ENCODE results near the gene NT5C3A.
A peak's percentile ranks its signal among the peaks of the same experiment; 100 is the strongest.

The NT5C3A gene

DNA sequence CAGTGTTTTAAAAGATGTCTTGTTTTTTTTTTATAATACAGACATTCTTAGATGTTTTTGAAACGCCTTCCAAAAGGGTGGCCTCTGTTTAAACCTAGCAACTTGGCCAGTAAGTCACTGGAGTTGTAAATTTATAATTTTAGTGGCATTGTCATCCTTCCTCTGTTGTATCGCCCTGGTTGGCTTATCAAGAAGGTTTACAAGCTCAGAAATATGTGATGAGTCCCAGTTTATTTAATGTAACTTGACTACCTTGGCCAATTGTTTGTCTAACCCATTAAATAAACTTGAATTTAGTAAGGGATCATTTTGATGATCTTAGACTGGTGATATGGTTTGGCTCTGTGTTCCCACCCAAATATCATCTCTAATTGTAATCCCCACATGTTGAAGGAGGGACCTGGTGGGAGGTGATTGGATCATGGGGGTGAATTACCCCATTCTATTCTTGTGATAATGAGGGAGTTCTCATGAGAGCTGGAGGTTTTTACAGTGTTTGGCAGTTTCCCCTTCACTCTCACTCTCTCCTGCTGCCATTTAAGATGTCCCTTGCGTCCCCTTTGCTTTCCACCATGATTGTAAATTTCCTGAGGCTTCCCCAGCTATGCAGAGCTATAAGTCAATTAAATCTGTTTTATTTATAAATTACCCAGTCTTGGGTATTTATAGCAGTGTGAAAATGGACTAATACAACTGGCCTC lies 13.4 kb upstream of the NT5C3A start:
- no peak for DNase-seq (ENCODE audit: low spot score)

DNA sequence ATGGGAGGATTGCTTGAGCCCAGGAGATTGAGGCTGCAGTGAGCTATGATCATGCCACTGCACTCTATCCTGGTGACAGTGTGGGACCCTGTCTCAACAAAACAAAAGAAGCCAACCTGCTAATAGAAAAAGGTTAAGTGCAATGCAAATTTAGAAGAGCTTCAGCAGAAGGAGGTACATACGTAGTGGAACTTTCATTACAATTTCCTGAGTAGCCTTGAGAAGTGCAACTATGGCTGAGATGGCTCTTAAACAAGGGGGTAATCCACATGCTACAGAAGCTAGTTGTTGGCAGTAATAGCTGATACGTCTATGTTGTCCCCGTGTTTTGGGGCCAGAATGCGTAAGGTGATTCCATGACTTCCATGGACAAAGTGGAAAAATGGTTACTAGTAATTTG lies 10.7 kb upstream of the NT5C3A start:
- no peak for DNase-seq (ENCODE audit: low spot score)

DNA sequence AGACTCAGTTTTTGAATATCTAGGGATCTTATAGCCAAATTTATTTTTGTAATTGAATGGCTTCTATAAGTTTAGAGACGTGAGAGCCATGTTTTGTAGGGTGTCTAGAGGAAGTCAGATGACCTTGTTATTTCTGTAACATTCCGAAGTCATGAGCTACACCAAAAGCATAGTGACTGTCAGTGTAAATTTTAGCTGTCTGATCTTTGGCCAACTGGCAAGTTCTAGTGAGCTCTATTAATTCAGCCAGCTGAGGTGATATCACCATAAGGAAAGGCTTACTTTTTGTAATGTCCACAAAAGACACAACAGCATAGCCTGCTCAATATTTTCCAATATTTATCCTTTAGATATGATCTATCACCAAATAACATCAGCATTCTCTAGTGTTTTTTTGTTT lies 9.9 kb upstream of the NT5C3A start:
- DNase-seq (ENCODE audit: low spot score), result peak; percentile 83

DNA sequence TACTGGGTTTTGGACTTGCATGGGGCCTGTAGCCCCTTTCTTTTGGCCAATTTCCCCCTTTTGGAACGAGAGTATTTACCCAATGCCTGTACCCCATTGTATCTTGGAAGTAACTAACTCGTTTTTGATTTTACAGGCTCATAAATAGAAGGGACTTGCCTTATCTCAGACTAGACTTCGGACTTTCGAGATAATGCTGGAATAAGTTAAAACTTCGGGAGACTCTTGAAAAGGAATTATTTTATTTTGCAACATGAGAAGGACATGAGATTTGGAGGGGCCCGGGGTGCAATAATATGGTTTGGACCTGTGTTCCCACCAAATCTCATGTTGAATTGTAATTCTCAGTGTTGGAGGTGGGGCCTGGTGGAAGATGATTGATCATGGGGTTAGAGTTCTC lies 8.3 kb upstream of the NT5C3A start:
- no peak for DNase-seq (ENCODE audit: low spot score)

DNA sequence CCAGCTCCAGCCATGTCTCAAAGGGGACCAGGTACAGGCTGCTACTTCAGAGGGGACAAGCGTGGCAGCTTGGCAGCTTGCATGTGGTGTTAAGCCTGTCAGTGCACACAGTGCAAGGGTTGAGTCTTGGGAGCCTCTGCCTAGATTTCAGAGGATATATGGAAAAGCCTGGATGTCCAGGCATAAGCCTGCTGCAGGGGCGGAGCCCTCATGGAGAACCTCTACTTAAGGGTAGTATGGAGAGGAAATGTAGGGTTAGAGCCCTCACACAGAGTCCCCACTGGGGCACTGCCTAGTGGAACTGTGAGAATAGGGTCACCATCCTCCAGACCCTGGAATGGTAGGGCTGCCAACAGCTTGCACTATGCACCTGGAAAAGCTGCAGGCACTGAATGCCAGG lies 7.7 kb upstream of the NT5C3A start:
- DNase-seq (ENCODE audit: low spot score), result no peak

DNA sequence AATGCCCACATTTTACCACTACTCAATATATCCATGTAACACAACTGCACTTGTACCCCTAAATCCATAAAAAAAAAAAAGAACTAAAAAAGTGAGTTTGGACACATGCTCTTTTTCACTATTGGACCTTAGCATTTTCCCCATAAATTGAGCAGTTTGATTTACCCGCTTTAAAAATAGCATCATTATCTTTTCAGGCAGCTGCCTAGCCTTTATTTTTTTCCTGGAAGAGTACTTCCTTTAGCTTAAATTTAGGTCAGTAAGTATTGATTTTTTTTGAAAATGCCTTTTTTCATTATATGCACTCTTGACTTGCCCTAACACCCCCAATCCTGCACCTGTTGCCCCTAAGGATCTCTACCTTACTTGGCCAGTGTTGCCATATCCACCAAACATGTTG lies 5.3 kb upstream of the NT5C3A start:
- no peak for DNase-seq (ENCODE audit: low spot score)

DNA sequence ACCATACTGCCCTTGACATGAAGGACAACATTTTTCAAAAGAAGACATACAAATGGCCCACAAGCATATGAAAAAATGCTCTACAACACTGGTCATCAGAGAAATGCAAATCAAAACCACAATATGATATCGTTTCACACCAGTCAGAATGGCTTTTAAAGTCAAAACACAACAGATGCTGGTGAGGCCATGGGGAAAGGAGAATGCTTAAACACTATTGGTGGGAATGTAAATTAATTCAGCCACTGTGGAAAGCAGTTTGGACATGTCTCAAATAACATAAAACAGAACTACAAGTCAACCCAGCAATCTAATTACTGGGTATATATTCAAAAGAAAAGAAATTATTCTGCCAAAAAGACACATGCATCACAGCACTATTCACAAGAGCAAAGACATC lies 4.2 kb upstream of the NT5C3A start:
- DNase-seq (ENCODE audit: low spot score), result no peak

DNA sequence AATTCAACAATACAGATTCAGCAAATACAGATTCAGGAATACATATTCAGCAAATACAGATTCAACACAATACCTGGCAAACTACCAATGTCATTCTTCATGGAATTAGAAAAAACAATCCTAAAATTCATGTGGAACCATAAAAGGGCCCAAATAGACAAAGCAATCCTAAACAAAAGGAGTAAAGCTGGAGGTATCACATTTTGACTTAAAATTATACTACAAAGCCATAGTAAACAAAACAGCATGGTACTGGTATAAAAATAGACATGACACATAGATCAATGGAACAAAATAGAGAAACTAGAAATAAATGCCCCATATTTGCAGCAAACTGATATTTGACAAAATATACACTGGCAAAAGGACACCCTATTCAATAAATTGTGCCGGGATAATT lies 3.4 kb upstream of the NT5C3A start:
- DNase-seq (ENCODE audit: low spot score), result no peak

DNA sequence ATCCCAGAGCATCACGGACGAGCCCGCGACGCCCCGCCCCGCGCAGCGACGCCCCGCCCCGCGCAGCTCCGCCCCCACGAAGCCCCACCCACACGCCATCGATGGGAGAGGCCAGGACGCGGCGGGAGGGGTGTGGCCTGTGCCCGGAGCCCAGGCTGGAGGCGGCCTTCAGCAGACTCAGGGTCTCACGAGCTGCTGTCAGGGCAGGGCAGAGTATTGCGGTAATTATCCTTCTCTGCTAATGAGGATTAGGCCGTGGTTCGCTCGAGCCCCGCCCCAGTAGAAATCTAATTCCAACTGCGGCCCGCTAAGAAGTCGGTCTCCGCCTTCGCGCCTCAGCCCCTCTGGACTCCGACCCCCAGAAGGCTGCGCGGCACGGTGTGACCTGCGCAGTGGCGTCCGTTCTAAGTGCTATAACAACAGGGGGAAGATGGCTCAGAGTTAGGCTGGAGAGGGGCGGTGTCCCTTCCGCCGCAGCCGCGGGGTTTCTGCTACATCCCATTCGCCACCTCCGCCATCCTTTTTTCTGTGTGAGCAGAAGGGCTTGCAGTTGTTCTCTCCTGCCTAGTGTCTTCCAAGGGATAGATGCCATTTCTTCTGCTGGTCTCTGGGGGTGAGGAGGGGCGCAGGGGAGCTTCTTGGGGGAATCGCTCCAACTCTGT lies 337 bp upstream of the NT5C3A start:
- DNase-seq (ENCODE audit: low spot score), result peak; percentile 97

DNA sequence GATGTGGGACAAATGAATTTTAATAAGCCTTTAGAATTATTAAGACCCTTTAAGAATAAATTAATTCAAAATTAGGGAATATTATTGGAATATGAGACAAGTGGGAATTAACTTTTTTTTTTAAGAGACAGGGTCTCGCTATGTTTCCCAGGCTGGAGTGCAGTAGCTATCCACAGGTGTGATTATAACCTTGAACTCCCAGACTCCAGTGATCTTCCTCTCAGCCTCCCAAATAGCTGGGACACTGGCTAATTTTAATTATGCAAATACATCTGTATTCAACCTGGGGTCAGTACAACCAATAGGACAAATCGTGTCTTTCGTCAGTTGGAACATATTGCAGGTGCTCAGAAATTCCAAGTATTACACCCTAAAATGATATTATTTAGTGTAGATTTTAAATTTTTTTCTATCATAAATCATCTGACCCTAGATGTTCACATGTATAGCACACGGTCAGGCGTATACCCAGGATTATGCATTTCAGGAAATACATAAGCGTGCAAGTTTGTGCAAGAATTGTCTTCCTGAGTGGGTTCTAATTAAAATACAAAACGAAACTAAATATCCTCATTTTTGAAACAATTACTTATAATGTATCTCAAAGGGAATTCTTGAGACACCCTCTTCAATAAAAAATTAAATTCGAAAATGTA lies 1.2 kb downstream of the NT5C3A start:
- DNase-seq (ENCODE audit: low spot score), result no peak

DNA sequence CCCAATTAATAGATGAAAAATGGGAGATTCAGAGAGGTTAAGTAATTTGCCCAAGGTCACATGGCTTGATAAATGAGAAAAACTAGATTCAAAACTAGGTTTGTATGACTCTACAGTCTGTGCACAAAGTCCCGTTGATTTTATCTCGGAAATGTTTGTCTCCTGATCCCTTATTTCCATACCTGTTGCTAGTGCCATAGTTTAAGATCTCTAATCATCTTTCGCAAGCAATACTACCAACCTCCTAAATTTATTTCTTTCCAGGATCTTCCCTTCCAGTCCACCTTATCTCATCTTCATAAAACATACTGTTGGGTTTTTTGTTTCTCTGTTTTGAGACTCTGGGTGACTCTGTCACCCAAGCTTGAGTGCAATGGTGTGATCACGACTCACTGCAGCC lies 2.9 kb downstream of the NT5C3A start:
- DNase-seq (ENCODE audit: low spot score), result no peak

DNA sequence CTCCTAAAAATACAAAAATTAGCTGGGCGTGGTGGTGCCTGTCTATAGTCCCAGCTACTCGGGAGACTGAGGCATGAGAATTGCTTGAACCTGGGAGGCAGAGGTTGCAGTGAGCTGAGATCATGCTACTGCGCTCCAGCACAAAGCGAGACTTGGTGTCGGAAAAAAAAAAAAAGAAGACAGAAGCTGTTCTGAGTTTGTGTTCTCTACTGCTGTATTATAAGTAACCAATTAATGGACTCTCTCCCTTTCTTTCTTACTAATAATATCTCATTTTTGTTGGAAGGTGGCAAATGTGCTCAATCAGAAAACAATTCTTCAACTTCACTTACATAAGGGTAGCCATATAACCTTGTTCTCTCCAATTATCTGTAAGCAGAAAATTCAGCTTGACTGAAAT lies 7.4 kb downstream of the NT5C3A start:
- DNase-seq (ENCODE audit: low spot score), result no peak

DNA sequence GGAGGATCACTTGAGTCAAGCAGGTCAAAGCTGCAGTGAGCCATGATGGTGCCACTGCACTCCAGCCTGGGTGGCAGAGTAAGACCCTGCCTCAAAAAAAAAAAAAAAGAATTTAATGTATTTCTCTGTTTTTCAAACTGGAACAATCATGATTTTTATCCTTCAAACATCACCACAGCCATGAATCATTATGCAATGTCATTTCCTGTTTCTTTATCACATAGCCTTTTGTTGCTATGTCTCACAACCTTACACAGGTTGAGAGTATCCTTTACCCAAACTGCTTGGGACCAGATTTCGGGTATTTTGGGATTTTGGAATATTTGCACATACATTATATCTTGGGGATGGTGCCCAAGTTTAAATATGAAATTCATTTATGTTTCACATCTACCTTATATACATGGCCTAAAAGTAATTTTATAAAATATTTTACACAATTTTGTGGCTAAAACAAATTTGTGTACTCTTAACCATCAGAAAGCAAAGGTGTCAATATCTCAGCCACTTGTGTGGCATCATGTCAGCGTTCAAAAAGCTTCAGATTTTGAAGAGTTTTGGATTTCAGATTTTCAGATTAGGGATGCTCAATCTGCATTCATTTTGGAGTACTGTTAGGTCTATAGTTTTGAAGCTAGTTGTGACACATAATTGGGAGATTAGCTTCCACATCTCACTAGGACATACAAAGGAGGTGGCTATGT lies 8.2 kb downstream of the NT5C3A start:
- no peak for DNase-seq (ENCODE audit: low spot score)

DNA sequence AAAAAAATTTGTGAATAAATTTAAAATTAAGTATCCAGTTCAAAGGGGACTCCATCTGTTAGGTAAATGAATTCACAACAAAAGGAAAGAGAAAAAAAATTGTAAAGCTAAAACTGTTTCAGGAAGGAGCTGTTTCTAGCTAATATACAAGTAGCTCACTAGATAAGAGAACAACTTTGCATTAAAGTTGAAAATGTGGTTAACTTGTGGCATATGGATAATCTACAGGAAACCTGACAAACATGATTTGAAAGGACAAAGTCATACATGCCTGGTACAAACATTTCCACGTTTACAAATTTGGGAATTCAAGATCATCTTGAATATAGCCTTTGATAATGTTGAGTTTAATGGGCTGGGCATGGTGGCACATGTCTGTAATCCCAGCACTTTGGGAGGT lies 8.9 kb downstream of the NT5C3A start:
- DNase-seq (ENCODE audit: low spot score), result no peak

DNA sequence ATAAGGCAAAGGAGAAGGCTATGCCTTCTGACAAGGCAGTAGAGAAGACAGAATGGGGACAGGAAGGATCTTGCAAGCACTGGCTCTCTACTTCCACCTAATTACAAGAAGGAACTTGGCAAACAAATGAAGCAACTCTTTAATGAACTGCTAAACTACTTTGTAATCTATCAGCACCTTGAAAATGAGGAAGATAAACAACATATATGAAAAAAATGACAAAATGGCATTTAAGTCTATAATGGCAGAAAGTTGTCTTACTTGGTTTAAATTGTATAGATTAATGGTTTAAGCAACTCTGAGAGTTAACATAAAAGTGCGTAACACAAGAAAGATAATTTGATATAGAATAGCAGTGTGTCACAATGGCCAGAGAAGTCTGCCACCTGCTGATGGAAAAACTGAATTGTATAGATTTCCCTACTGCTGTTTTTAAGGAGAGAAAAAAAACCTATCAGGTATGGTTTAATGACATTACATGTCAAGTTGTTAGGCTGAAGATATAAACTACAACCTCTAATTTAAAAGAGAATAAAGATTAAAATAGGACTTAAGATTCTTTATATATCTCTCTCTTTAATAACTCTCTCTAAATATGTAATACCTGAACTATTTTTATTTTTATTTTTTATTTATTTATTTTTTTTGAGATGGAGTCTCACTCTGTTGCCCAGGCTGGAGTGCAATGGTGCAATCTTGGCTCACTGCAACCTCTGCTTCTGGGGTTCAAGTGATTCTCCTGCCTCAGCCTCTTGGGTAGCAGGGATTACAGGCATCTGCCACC lies 11.8 kb downstream of the NT5C3A start:
- DNase-seq (ENCODE audit: low spot score), result peak; percentile 34

DNA sequence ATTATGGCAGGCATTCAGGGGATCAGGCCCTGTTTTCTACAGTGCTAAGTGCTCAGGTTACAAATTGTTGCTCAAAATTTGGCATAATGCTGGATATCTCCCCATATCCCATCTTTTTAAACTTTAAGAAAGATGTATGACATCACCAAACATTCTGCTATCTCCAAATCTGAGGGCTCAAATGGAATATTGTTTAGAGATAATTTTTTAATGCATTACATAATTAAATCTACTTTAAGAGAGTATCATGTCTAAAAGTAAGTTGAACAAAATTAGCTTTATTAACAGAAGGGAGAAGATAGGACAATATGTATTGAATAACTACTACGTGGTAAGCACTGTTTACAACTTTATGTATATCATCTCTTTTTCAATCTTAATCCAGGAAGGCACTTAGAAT lies 13.9 kb downstream of the NT5C3A start:
- no peak for DNase-seq (ENCODE audit: low spot score)

DNA sequence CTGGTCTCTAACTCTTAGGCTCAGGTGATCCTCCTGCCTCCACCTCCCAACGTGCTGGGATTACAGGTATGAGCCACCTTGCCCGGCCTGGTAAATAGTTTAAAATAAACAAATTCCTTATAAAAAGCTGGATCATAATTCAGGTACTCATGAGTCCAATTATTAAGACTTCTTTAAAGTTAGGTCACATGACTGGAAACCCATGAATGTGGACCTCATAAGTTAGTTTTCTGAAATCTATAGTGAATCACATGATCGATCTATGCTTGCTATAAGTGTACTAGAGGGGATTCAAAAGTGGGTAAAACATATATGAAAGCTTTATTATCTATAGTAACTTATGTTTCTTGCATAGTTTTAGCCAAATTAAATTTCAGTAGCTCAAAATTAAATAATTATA lies 14.3 kb downstream of the NT5C3A start:
- no peak for DNase-seq (ENCODE audit: low spot score)

DNA sequence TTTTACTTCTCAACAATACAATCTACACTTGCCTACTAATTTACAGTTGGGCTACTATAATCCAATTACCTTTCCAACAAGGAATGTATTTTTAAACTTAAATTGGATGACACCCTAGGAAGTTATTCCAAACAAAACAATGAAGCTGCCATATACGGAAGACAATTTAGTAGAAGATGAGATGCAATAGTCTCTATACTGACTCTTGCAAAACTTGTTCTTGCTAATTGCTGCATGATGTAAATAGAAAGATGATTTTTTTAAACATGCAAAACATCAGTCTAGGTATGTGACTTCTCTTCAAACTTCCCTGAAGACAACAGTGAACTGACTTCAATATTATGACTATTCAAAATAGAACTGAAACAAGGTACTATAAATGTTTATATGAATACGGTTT lies 17.6 kb downstream of the NT5C3A start:
- DNase-seq (ENCODE audit: low spot score), result no peak

DNA sequence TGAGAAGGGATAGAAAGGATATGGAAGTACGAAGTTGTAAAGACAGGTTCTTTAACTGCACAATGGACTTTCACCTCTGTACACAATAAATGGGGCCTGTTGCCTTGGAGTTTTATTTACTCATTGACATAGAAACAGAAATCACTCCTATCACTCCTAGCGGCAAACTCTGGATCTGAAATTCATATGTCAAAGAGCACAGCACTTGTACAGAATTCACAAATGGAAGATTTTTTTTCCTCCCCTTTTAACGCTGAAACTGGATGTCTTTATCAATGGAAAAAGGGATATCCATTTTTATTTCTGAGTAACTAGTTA lies 18.2 kb downstream of the NT5C3A start:
- no peak for DNase-seq (ENCODE audit: low spot score)

DNA sequence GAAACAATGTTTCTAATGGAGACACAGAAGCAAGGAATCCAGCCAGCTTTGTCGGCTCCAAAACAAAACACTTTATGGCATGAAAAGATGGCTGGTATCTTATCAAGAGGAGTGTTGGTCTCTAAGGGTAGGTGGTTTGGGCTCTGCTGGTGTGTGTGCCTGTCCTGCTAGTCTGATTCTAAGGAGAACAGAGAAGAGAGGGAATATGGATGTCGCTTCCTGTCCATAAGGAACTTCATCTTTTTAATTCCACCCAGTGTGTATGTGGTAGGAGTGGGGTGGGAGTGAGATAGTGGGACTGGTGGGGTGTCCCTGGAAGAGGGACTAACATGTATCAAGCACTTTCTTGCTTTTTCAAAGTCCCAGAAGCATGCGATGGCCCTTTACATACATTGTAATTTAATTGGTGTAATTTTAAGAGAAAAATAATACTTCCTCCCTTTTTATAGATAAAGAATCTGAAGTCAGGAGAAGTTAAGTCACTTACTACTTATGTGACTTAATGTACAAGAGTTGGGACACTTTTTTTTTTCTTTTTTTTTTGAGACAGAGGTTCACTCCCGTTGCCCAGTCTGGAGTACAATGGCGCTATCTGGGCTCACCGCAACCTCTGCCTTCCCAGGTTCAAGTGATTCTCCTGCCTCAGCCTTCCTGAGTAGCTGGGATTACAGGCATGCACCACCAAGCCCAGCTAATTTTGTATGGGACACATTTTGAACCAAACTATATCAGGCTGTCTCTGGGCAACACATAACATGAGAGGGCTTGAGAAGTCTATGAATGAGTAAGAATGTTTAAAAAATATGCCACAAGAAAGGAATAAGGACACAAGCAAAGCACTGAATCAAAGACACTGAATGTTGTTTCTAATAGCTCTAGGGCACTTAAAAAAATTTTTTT lies 18.8 kb downstream of the NT5C3A start:
- DNase-seq (ENCODE audit: low spot score), result no peak
